ENCODE measurements around the gene CFAP410. TPM values are rescaled to one million over a fixed set of nuclear protein-coding genes. Genes with fewer than 3 reads are reported as not detected.

The CFAP410 gene
- 10 to 100 TPM in 1 of 2 experiments, 1 to 10 TPM in 1; 7.3 to 11.4 TPM for total RNA-seq

DNA sequence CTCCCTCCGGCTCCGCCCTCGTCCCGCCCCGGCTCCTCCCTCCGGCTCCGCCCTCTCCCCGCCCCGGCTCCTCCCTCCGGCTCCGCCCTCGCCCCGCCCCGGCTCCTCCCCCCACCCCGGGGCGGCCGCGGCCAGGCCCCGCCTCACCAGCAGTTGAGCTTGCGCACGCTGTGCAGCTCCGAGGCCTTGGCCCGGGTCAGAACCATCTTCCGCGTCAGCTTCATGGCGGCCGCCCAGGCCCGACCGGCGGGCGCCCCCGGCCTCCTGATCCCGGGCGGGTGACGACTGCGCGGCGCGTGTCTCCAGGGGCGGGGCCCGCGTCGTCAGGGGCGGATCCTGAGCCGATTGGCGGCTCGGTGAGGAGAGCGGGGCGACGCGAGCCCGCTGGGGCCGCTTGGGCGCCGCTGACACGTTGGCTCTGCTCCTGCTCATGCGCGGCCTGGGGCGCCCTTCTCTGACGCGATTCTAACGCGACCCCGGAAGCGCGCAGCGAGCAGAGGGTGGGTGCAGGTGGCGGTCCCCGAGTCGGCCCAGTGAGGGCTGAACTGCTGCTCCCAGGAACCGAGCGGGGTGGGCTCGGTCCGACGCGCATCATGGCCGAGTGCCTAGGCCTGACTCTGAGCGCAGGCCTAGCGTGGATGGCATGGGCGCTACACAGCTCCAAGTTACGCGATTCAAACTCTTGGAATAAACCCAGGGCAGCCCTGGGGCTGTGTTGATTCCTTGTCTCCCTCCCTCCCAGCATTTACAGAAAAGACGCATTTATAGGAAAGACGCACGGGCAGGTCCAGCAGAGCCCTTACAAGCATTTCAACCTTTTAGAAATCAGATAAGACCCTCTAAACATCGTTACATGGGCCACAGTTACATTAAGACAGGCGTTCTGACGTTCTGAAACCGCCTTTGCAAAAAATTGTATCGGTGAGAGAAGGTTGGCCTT lies at the start of gene CFAP410:
CFAP410 (minus strand) TSS at position 420 of the 940 bp plus-strand sequence; CDS start at position 224, 196 bp downstream.
- peaks cover 18% of the 10 kb centered on the region for H3K4me1 Mint-ChIP-seq
- POLR2A ChIA-PET = interaction anchor here (0.7 kb wide), 1 partner anchor 8 kb away, joined by 3 read pairs; no protein-coding TSS in a partner anchor
- peak; percentile 97 for DNase-seq
- intact Hi-C loops (cut with DNase I, micrococcal nuclease) = loop anchor here (1.0 to 10.0 kb wide), 14 partner anchors 40 to 1888 kb away; partner anchors contain the start of genes PKNOX1 (in 2 of the 2), LRRC3 (in 1 of the 2), LSS (in 1 of the 2) and PTTG1IP (in 1 of the 2)
- CTCF ChIA-PET = interaction anchor here (0.7 to 1.5 kb wide), 6 partner anchors 38 to 536 kb away, joined by 3 to 4 read pairs (median 3); no protein-coding TSS in a partner anchor
- ATAC-seq = peak; percentile 97
- H3K27ac Mint-ChIP-seq = peak within 1 kb of the TSS; percentile 98
- H3K27me3 Mint-ChIP-seq = no peaks in the 10 kb centered on the region
- H3K36me3 Mint-ChIP-seq (ENCODE audit: low read depth) = peaks cover 2% of the 10 kb centered on the region
- no peaks in the 10 kb centered on the region for H3K9me3 Mint-ChIP-seq (ENCODE audit: low read depth)
- peak within 1 kb of the TSS; percentile 96 for H3K4me3 Mint-ChIP-seq

DNA sequence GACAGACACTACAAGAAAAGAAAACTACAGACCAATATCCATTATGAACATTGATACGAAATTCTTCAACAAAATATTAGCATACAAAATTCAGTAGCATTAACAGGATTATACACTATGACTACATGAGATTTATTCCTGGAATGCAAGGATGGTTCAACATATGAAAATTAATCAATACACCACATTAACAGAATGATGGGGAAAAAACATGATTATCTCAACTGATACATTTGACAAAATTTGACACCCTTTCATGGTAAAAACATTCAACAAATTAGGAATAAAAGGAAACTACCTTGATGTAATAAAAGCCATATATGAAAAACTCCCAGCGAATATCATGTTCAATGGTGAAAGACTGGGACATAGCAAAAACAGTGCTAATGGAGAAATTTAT lies 45.8 kb upstream of the CFAP410 start:
- Mint-ChIP-seq H3K4me1 (no peaks in the 10 kb centered on the region), H3K9me3 (ENCODE audit: low read depth) (peaks cover 14% of the 10 kb centered on the region), H3K27ac (no peak overlapping the region), H3K4me3 (no peak overlapping the region), H3K36me3 (ENCODE audit: low read depth) (peaks cover 3% of the 10 kb centered on the region), H3K27me3 (no peaks in the 10 kb centered on the region)
- ChIA-PET POLR2A (no interaction called here), CTCF (no interaction called here)
- DNase-seq (no peak), ATAC-seq (no peak)
- intact Hi-C loops (cut with DNase I, micrococcal nuclease) = no loop called here

DNA sequence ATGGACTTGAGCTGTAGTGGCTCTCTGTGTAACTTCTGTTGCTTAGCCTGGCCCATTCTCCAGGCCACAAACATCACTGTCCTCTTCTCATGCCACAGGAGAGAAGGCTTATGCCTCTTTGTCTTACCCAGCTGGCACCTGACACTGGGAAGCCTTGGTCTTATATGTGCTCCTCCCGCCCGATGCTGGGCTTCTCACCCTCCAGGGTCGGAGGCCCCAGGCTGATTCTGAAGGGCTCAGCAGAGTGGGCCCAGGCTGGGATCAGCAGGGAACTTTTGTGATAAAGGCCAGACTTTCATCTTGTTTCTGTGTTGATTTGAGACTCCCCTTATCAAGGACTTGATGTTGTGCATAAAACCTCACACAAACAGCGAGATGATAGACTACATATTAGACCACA lies 44.0 kb upstream of the CFAP410 start:
- Mint-ChIP-seq H3K27ac (no peak overlapping the region), H3K36me3 (ENCODE audit: low read depth) (peaks cover 3% of the 10 kb centered on the region), H3K4me1 (no peaks in the 10 kb centered on the region), H3K4me3 (no peak overlapping the region), H3K9me3 (ENCODE audit: low read depth) (peaks cover 14% of the 10 kb centered on the region), H3K27me3 (no peaks in the 10 kb centered on the region)
- CTCF ChIA-PET = interaction anchor here (0.6 to 0.7 kb wide), 3 partner anchors 28 to 366 kb away, joined by 3 to 4 read pairs (median 3); no protein-coding TSS in a partner anchor
- ATAC-seq (no peak), DNase-seq (no peak)
- intact Hi-C loops (cut with DNase I, micrococcal nuclease) = no loop called here
- POLR2A ChIA-PET = no interaction called here

DNA sequence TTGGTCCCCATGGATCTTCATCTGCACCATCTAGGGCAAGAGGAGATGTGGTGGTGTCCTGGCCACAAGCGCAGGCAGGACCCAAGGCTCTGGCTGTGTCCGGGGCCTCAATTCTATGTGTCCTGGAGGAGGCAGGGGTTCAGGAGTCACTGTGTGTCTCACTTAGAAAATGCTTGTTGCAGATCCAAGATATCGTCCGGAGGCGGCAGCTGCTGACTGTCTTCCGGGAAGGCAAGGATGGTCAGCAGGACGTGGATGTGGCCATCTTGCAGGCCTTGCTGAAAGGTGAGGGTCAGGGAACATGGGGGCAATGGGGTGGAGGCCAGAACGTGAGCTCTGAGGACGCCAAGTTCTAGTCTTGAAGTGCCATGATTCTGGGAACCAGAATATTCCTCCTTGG lies 43.3 kb upstream of the CFAP410 start:
- H3K9me3 Mint-ChIP-seq (ENCODE audit: low read depth) = peaks cover 14% of the 10 kb centered on the region
- peaks cover 3% of the 10 kb centered on the region for H3K36me3 Mint-ChIP-seq (ENCODE audit: low read depth)
- no peak overlapping the region for H3K27ac Mint-ChIP-seq
- H3K27me3 Mint-ChIP-seq = no peaks in the 10 kb centered on the region
- ATAC-seq (no peak), DNase-seq (no peak)
- intact Hi-C loops (cut with DNase I, micrococcal nuclease) = no loop called here
- POLR2A ChIA-PET = no interaction called here
- no peaks in the 10 kb centered on the region for H3K4me1 Mint-ChIP-seq
- CTCF ChIA-PET = interaction anchor here (0.7 kb wide), 1 partner anchor 29 kb away, joined by 3 read pairs; no protein-coding TSS in a partner anchor
- H3K4me3 Mint-ChIP-seq = no peak overlapping the region

DNA sequence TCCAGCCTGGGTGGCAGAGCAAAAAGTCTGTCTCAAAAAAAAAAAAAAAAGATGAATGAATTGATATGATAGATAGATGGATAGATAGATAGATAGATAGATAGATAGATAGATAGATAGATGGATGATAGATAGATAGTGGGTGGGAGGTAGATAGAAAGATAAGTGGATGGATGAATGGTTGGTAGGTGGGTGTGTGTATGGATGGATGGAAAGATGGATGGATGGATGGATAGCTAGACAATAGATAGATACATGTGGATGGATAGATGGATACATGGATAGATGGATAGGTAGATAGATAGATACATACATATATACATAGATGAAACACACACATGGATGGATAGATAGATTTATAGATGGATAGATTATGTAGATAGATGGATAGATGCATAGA lies 42.7 kb upstream of the CFAP410 start:
- intact Hi-C loops (cut with DNase I, micrococcal nuclease) = no loop called here
- ATAC-seq = no peak
- no peaks in the 10 kb centered on the region for H3K4me1 Mint-ChIP-seq
- peaks cover 14% of the 10 kb centered on the region for H3K9me3 Mint-ChIP-seq (ENCODE audit: low read depth)
- POLR2A ChIA-PET = no interaction called here
- no peak overlapping the region for H3K4me3 Mint-ChIP-seq
- CTCF ChIA-PET = no interaction called here
- no peak overlapping the region for H3K27ac Mint-ChIP-seq
- no peak for DNase-seq
- H3K36me3 Mint-ChIP-seq (ENCODE audit: low read depth) = peaks cover 3% of the 10 kb centered on the region
- no peaks in the 10 kb centered on the region for H3K27me3 Mint-ChIP-seq

DNA sequence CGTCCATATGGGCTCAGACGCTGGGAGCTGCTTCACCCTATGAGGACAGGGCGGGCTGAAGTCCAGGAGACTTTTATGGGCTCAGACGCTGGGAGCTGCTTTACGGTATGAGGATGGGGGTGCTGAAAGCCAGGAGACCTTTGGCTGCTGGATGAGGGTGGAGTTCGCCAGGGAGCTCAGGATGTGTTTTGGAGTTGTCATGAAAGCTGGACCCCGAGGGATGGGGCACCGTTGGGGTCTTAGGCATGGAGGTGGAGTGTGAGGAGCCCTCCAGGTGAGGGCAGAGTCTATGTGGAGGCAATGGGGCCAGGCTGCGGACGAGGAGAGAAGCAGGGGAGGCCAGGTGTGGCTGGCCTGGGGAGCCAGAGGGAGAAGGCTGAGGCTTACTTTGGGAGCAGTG lies 41.7 kb upstream of the CFAP410 start:
- ATAC-seq (no peak), DNase-seq (no peak)
- Mint-ChIP-seq H3K4me1 (peaks cover 2% of the 10 kb centered on the region), H3K4me3 (no peak overlapping the region), H3K27me3 (no peaks in the 10 kb centered on the region), H3K36me3 (ENCODE audit: low read depth) (peaks cover 3% of the 10 kb centered on the region), H3K27ac (no peak overlapping the region), H3K9me3 (ENCODE audit: low read depth) (peaks cover 14% of the 10 kb centered on the region)
- ChIA-PET POLR2A (no interaction called here), CTCF (no interaction called here)
- intact Hi-C loops (cut with DNase I, micrococcal nuclease) = no loop called here

DNA sequence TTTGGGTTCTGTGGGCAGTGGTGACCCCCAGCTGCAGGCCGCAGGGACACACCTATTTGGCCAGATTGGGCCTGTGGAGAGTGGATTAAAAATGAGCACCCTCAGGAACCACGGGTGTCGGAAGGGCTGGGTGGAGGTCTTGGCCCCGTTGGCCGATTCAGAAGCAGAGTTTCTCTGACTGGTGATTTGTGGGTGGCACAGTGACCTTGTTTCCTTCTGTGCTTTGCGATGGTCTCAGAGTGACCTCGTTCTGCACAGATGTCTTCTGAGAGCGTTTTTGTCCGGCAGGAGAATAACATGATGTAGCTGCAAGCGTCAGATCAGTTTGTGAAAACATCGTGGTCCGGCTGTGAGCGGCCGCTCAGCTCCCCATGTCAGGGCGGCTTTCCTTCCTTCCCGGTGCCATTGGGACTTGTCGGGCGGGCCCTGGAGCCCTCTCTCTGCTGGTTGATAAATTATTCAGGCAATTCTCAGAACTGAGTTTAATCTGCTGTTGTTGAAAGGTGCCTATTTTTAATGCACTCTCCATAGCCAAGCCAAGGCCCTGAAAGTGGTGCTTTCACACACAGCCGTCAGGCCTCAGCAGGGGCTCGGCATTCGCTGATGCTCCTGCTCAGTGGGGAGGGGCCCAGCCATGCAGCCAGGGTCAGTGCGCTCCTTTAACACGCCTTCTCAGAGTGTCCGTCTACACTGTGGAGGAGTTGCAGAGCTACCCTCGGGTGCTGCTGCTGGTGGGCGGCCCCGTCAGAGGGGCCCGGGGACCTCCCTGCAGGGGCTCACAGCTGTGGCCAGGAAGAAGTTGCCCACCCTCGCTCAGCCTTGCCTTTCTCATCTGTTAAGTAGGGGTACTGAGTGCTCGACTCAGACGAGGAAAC lies 41.0 kb upstream of the CFAP410 start:
- intact Hi-C loops (cut with DNase I, micrococcal nuclease) = no loop called here
- H3K4me3 Mint-ChIP-seq = no peak overlapping the region
- H3K4me1 Mint-ChIP-seq = peaks cover 8% of the 10 kb centered on the region
- CTCF ChIA-PET = no interaction called here
- H3K36me3 Mint-ChIP-seq (ENCODE audit: low read depth) = peaks cover 3% of the 10 kb centered on the region
- H3K27ac Mint-ChIP-seq = no peak overlapping the region
- no peak for ATAC-seq
- POLR2A ChIA-PET = no interaction called here
- no peaks in the 10 kb centered on the region for H3K27me3 Mint-ChIP-seq
- H3K9me3 Mint-ChIP-seq (ENCODE audit: low read depth) = peaks cover 14% of the 10 kb centered on the region
- DNase-seq = no peak

DNA sequence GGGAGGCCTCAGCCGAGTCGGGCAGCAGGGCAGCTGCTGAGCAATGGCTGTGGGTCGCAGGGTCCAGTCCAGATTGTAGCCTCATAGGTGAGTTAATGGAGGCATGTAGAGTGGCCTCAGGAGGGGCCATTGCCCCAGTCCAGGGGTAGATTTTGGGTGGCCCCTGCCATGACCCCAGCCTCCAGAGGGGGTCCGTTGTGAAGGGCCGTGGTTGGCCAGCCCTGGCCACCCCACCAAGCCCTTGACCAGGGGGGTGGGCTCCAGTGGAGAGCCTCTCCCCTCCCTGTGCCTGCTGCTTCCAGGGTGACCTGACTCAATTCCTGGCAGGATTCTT lies 40.3 kb upstream of the CFAP410 start:
- H3K4me1 Mint-ChIP-seq = peaks cover 16% of the 10 kb centered on the region
- intact Hi-C loops (cut with DNase I, micrococcal nuclease) = no loop called here
- no peaks in the 10 kb centered on the region for H3K27me3 Mint-ChIP-seq
- H3K9me3 Mint-ChIP-seq (ENCODE audit: low read depth) = peaks cover 8% of the 10 kb centered on the region
- ChIA-PET CTCF (no interaction called here), POLR2A (no interaction called here)
- no peak overlapping the region for H3K4me3 Mint-ChIP-seq
- ATAC-seq = no peak
- no peak for DNase-seq
- peaks cover 3% of the 10 kb centered on the region for H3K36me3 Mint-ChIP-seq (ENCODE audit: low read depth)
- H3K27ac Mint-ChIP-seq = no peak overlapping the region

DNA sequence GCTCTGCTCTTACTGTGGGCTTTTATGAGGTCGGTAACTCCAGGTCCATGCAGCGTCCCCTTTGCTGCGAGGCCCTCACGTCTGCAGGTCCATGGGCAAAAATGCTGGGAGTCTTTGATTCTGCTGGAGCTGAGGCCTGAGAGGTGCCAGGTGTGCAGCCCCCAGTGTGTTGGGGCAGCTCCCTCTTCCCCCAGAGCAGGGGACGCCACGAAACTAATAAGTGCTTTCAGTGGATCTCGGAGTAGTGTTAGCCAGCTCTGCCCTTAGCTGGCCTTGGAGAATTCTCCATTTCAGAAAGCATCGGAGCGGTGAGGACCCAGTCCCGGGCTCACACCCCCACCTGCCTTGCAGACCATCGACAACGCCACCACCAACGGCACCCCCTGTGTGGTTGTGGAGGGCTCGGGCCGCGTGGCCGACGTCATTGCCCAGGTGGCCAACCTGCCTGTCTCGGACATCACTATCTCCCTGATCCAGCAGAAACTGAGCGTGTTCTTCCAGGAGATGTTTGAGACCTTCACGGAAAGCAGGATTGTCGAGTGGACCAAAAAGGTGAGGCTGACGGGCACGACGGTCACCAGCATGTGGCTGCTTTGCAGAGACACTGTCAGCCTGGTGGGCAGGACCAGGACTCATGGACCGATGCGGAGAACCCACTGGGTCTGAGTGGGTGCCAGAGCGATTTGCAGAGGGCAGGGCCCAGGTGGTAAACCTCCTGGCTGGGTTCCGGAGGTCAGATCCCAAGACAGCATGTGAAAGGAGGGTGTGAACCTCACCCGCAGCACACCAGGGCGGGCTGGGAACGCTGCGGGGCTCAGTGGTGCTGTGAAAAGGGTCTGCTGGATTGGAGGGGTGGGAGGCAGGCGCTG lies 39.7 kb upstream of the CFAP410 start:
- intact Hi-C loops (cut with DNase I, micrococcal nuclease) = no loop called here
- Mint-ChIP-seq H3K36me3 (ENCODE audit: low read depth) (peaks cover 3% of the 10 kb centered on the region), H3K4me1 (peaks cover 16% of the 10 kb centered on the region), H3K27me3 (no peaks in the 10 kb centered on the region), H3K27ac (no peak overlapping the region), H3K9me3 (ENCODE audit: low read depth) (peaks cover 4% of the 10 kb centered on the region), H3K4me3 (no peak overlapping the region)
- ChIA-PET CTCF (interaction anchor here (0.6 kb wide), 1 partner anchor 17 kb away, joined by 3 read pairs; no protein-coding TSS in a partner anchor), POLR2A (no interaction called here)
- no peak for DNase-seq
- ATAC-seq = no peak

DNA sequence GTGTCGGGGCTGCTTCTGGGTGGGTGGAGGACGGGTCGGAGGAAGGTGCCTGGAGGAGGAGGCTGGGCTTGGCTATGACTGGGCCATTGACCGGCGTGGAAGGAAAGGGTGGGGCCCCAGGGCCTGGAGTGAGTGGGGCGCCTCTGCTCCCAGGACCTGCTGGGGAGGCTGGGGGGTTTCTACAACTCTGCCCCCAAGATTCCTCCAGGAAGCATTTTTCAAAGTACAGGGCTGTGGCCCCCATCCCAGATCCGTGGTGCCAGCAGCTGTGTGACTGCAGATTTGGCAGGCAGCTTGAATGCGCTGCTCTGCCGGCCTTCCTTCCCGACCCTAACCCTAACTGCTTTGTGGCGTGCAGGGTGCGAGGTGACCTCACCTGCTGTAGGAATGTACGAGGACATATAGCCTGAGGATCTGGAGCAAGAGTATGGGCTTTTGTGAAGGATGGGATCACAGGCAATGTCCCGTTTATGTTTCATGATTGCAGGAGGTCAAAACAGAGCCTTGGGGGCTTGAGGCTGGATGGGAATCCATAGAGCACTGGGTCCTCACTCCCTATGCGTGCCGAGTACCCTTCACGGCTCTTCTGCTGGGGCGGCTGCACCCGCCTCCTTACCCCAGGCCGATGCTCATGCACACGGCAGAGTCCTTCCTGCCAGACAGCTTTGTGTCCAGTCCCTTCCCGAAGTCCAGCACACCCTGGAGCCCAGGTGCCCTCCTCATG lies 38.9 kb upstream of the CFAP410 start:
- Mint-ChIP-seq H3K9me3 (ENCODE audit: low read depth) (no peaks in the 10 kb centered on the region), H3K4me3 (no peak overlapping the region), H3K4me1 (peaks cover 16% of the 10 kb centered on the region), H3K27me3 (no peaks in the 10 kb centered on the region), H3K36me3 (ENCODE audit: low read depth) (peaks cover 3% of the 10 kb centered on the region), H3K27ac (no peak overlapping the region)
- ChIA-PET CTCF (interaction anchor here (0.6 kb wide), 1 partner anchor 17 kb away, joined by 3 read pairs; no protein-coding TSS in a partner anchor), POLR2A (no interaction called here)
- intact Hi-C loops (cut with DNase I, micrococcal nuclease) = no loop called here
- DNase-seq (no peak), ATAC-seq (no peak)

All from activated CD4-positive, alpha-beta T cell treated with anti-CD3 and anti-CD28 coated beads for 36 hours (primary cell).